ENCODE data around the gene PARD3B.

PARD3B gene

DNA sequence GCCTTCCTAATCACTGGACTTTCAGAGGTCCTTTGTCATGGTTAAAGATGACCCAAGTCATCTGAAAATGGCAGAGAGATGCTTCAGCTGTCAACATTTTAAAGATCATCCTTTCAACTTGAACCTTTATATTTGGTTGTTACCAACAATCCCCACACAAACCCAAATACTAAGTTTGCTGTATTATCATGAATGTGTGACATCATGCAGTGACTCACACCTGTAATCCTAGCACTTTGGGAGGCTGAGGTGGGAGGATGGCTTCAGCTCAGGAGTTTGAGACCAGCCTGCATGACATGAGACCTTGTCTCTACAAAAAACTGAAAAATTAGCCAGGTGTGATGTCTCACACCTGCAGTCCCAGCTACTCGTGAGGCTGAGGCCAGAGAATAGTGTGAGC lies 1081.8 kb downstream of the PARD3B start:
- no peak for DNase-seq (ENCODE audit: low read depth)
- no peak overlapping the region for H3K4me3 ChIP-seq (ENCODE audit: low read depth, low read length)
- TF ChIP-seq, protein P1, sequence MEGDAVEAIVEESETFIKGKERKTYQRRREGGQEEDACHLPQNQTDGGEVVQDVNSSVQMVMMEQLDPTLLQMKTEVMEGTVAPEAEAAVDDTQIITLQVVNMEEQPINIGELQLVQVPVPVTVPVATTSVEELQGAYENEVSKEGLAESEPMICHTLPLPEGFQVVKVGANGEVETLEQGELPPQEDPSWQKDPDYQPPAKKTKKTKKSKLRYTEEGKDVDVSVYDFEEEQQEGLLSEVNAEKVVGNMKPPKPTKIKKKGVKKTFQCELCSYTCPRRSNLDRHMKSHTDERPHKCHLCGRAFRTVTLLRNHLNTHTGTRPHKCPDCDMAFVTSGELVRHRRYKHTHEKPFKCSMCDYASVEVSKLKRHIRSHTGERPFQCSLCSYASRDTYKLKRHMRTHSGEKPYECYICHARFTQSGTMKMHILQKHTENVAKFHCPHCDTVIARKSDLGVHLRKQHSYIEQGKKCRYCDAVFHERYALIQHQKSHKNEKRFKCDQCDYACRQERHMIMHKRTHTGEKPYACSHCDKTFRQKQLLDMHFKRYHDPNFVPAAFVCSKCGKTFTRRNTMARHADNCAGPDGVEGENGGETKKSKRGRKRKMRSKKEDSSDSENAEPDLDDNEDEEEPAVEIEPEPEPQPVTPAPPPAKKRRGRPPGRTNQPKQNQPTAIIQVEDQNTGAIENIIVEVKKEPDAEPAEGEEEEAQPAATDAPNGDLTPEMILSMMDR (IDR thresholded peaks at IDR 0.05; ENCODE audit: control insufficient read depth, extremely low read depth, insufficient read depth): no peak

DNA sequence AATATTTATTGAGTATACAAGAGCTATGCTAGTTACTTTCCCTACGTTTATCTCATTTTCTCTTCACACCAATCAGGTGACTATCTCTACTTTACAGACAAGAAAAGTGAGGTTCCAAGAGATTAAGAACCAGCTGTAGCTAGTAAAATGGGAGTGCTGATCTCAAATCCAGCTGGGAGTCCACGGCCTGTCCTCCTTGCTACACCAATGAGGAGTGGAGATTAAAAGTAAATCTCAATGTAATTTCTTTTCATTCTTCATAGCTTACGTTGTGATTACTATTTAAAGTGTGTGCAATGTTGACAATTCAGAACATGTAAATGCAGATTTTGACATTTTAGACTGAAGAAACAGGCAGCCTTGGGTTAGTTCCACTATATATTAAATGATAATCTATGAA lies 1083.1 kb downstream of the PARD3B start:
- no peak overlapping the region for H3K4me3 ChIP-seq (ENCODE audit: low read depth, low read length)
- no peak for DNase-seq (ENCODE audit: low read depth)
- TF ChIP-seq, protein P1 (IDR thresholded peaks at IDR 0.05; ENCODE audit: control insufficient read depth, extremely low read depth, insufficient read depth): no peak

DNA sequence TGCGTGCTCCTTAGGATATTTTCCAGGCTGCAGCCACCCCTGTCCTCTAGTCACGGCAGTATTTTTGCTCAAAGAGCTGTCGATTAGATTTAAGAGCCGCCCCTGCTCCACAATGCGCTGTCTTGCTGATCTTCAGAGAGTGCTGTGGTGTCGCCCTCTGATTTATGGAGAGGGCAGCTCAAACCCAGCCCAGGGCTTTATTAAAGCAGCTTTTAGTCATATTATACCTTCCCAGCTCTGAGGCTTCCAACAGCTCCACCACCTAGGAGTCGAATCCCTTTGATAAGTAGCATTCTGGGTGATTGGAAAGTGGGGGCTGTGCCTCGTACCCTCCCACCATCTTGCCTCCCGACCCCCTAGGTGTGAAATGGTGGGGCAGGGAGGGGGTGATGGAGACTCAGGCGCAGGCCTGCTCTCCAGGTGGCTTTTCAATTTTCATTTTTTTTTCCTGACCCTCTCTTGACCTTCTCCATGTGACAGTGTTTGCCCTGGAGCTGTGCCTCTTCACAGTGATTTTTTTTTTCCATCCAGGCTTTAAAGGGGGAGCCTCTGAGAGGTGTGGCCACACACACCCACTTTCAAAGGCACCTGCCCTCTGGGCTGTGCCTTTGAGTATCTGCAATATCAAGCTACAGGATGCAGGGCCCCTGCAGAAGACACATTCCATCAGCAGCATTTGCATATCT lies 1084.0 kb downstream of the PARD3B start:
- TF ChIP-seq, protein P1 (IDR thresholded peaks at IDR 0.05; ENCODE audit: control insufficient read depth, extremely low read depth, insufficient read depth): no peak
- DNase-seq (ENCODE audit: low read depth): no peak
- H3K4me3 ChIP-seq (ENCODE audit: low read depth, low read length): no peak overlapping the region

DNA sequence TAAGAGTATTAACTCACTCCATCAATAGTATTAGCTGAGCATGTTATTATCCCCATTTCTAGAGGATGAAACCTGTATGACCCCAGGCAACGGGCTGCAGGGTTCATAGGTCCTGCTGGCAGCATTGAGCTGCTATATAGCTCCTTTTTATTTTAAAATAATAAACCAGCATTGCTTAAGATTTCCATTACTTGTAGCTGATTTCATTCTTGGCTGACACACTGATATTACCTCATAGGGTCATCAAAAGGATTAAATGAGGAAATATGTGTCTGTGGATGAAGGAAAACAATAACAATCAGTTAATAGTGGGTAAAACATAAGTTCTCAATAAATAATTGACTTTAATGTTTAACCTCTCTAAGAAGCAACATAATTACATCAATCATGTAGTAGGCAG lies 1088.7 kb downstream of the PARD3B start:
- no peak for DNase-seq (ENCODE audit: low read depth)
- no peak overlapping the region for H3K4me3 ChIP-seq (ENCODE audit: low read depth, low read length)
- TF ChIP-seq, protein P1 (IDR thresholded peaks at IDR 0.05; ENCODE audit: control insufficient read depth, extremely low read depth, insufficient read depth): no peak

GRCh38 chr2:205636549-205637319 lies 1091.5 kb downstream of the PARD3B start:
- H3K4me3 ChIP-seq (ENCODE audit: low read depth, low read length): no peak overlapping the region
- TF ChIP-seq, protein P1 (IDR thresholded peaks at IDR 0.05; ENCODE audit: control insufficient read depth, extremely low read depth, insufficient read depth): no peak
- no peak for DNase-seq (ENCODE audit: low read depth)

GRCh38 chr2:205637320-205637602 lies 1092.0 kb downstream of the PARD3B start:
- TF ChIP-seq, protein P1 (IDR thresholded peaks at IDR 0.05; ENCODE audit: control insufficient read depth, extremely low read depth, insufficient read depth): no peak

More at GRCh38 chr2:205637320-205637602, 1092.0 kb downstream of the PARD3B start:
- no peak for DNase-seq (ENCODE audit: low read depth)
- H3K4me3 ChIP-seq (ENCODE audit: low read depth, low read length): no peak overlapping the region
